Measurements from ENCODE around the gene SMAP2.

Gene SMAP2

GRCh38 chr1:40361637-40362036, 11.9 kb upstream of the SMAP2 start:
- no peak for TF ChIP-seq CTCF (IDR thresholded peaks at IDR 0.05)

GRCh38 chr1:40362199-40362598, 11.3 kb upstream of the SMAP2 start:
- TF ChIP-seq CTCF (IDR thresholded peaks at IDR 0.05), result no peak

DNA sequence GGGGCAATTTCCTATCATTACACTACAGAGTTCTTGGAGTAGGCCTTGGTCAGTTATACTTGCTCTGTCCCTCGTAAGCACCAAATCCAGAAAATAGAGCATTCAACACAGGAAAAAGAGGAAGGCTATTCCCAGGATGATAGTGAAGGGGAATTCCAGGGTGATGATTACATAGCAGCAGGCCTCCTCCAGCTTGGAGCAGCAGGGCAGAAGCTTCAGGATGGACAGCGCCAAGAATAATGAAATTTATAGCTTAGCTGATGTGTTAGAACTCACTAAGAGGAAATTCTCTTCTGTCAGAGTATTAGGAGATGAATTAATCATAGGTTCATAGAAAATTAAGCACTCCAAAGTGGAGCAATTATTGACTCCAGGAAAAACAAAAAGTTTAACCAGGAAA, 10.8 kb upstream of the SMAP2 start:
- no peak for TF ChIP-seq CTCF (IDR thresholded peaks at IDR 0.05)

DNA sequence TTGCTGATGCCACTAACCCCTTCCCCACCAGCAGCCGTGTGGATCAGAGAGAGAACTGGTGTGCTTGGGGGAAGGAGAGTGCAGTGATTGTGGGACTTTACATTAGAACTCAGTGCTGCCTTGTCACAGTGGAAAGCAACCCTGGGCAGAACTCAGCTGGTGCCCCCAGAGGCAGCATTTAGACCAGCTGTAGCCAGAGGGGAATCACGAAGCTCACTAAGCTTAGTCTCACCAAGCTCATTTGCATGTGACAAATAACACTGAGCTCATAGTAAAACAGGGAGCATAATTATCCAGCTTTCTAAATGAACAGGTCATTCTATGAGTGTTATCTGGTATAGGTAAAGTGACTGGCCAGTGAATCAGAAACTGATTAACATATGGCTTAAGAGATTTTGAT, 9.8 kb upstream of the SMAP2 start:
- no peak for TF ChIP-seq CTCF (IDR thresholded peaks at IDR 0.05)

- TF ChIP-seq CTCF (IDR thresholded peaks at IDR 0.05), result no peak
Measured at GRCh38 chr1:40371707-40372258, 1.7 kb upstream of the SMAP2 start.

GRCh38 chr1:40372658-40373322, 737 bp upstream of the SMAP2 start:
- TF ChIP-seq CTCF (IDR thresholded peaks at IDR 0.05), result no peak

DNA sequence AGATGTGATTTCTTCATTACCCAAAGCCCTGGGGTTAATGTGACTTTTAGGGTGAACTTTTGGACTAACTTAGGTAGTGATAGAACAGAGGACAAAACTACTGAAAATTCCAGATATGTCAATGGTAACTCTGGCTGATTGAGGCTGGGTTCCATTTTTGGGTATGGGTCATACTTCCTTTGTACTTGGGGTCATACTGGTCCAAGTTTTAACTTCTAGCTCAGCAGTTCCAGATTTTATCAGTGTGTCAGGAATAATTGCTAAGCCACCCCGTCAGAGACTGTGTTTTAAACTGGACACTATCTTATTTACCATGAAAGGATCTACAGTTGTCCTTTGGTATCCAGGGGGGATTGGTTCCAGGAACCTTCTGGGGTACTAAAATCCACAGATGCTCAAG, 4.0 kb downstream of the SMAP2 start:
- TF ChIP-seq CTCF (IDR thresholded peaks at IDR 0.05), result no peak
